GM10248 (cell line): ENCODE data around the gene SMCO4.
"Not testable (repeated sequence)": the region's sequence is repeated elsewhere in the genome, so short reads cannot be mapped to it uniquely, and the experiment has no call there.

ENCODE experiments used
- CTCF ChIA-PET: fragments of 300-600 bp; sonication (Branson Sonifier 250); formaldehyde crosslinking; extraction: SDS; loops from one replicate; lab custom pipeline; 2021; ENCODE audit warnings: antibody characterized with exemption; lab: Yijun Ruan, JAX
- POLR2A ChIA-PET: fragments of 350-650 bp; sonication (Branson Sonifier 250); formaldehyde crosslinking; extraction: SDS; loops from one replicate; lab custom pipeline; 2020; ENCODE audit warnings: antibody characterized with exemption; lab: Yijun Ruan, JAX
- DNase-seq: peaks from one replicate; pipeline ENCODE4 v3.0.0; 2012; ENCODE audit errors: extremely low spot score
- CTCF ChIP-seq: IDR thresholded peaks from 2 replicates; pipeline ENCODE4 v1.5.1; 2012; ENCODE audit warnings: mild to moderate bottlenecking, low read depth; ENCODE audit errors: extremely low read depth, missing control alignments, control extremely low read depth

SMCO4 gene

GRCh38 chr11:93583490-93583889 is 40.3 kb upstream of the SMCO4 start:
- no peak for DNase-seq
- no peak for TF ChIP-seq CTCF
- CTCF ChIA-PET: no interaction called here
- POLR2A ChIA-PET: no interaction called here

- ChIA-PET POLR2A (no interaction called here), CTCF (interaction anchor here (1.4 kb wide), 1 partner anchor 23 kb away, joined by 3 read pairs; no protein-coding TSS in a partner anchor)
- DNase-seq: no peak
- TF ChIP-seq CTCF: no peak
Measured at GRCh38 chr11:93579187-93579751, 36.1 kb upstream of the SMCO4 start.

GRCh38 chr11:93577286-93577685 is 34.1 kb upstream of the SMCO4 start:
- ChIA-PET CTCF (interaction anchor here (1.6 kb wide), 1 partner anchor 9 kb away, joined by 6 read pairs; no protein-coding TSS in a partner anchor), POLR2A (no interaction called here)
- DNase-seq: no peak

GRCh38 chr11:93576870-93577269 is 33.7 kb upstream of the SMCO4 start:
- DNase-seq, POLR2A ChIA-PET: not testable (repeated sequence)
- CTCF ChIA-PET: interaction anchor here (1.6 kb wide), 1 partner anchor 9 kb away, joined by 6 read pairs; no protein-coding TSS in a partner anchor

More at GRCh38 chr11:93577286-93577685, 34.1 kb upstream of the SMCO4 start:
- TF ChIP-seq CTCF: no peak

GRCh38 chr11:93574638-93575220 is 31.5 kb upstream of the SMCO4 start:
- CTCF ChIA-PET: no interaction called here
- POLR2A ChIA-PET: no interaction called here
- no peak for TF ChIP-seq CTCF
- DNase-seq: no peak

- TF ChIP-seq CTCF: no peak
- no peak for DNase-seq
- ChIA-PET CTCF (no interaction called here), POLR2A (no interaction called here)
Measured at GRCh38 chr11:93573184-93573583, 30.0 kb upstream of the SMCO4 start.

- ChIA-PET POLR2A (no interaction called here), CTCF (interaction anchor here (0.6 kb wide), 1 partner anchor 13 kb away, joined by 3 read pairs; no protein-coding TSS in a partner anchor)
- DNase-seq: no peak
- TF ChIP-seq CTCF: no peak
Measured at GRCh38 chr11:93572621-93573020, 29.4 kb upstream of the SMCO4 start.
